HUDEP-2 (cell line): Measurements from ENCODE around the gene CNMD.
"Not testable (repeated sequence)": the region's sequence is repeated elsewhere in the genome, so short reads cannot be mapped to it uniquely, and the experiment has no call there.

Experiments
- DNase-seq, 76 experiments: peaks; one replicate each; lab custom pipeline; 2025; ENCODE audit not compliant: unreplicated experiment in 76 of 76; lab: John Stamatoyannopoulos, UW

The CNMD gene

GRCh38 chr13:52701728-52702465 is 37.7 kb downstream of the CNMD start:
- DNase-seq, result no peak

GRCh38 chr13:52696566-52696965 is 43.1 kb downstream of the CNMD start:
- no peak for DNase-seq

GRCh38 chr13:52695856-52696255 is 43.8 kb downstream of the CNMD start:
- no peak for DNase-seq

GRCh38 chr13:52686376-52686775 is 53.2 kb downstream of the CNMD start:
- no peak for DNase-seq

GRCh38 chr13:52685806-52686205 is 53.8 kb downstream of the CNMD start:
- not testable (repeated sequence) for DNase-seq

- peak in 14 of 76 experiments; percentile 0 to 50 (median 16) for DNase-seq
Observed at GRCh38 chr13:52677823-52678222, 61.8 kb downstream of the CNMD start.

- DNase-seq, result no peak
Observed at GRCh38 chr13:52673465-52673864, 66.2 kb downstream of the CNMD start.

- DNase-seq, result no peak
Observed at GRCh38 chr13:52670726-52671125, 68.9 kb downstream of the CNMD start.

- DNase-seq, result no peak
Observed at GRCh38 chr13:52669677-52670076, 69.9 kb downstream of the CNMD start.

GRCh38 chr13:52665325-52665724 is 74.3 kb downstream of the CNMD start:
- DNase-seq, result peak in 1 of 76 experiments; percentile 8

GRCh38 chr13:52664272-52664671 is 75.3 kb downstream of the CNMD start:
- DNase-seq, result no peak

GRCh38 chr13:52659340-52659739 is 80.3 kb downstream of the CNMD start:
- no peak for DNase-seq
